H9 (cell line): Measurements from ENCODE around the gene MTG1. TPM values are rescaled to one million over a fixed set of nuclear protein-coding genes. Genes with fewer than 3 reads are reported as not detected.

Experiments
- DNase-seq: peaks from one replicate; pipeline ENCODE4 v3.0.0-alpha.2; 2017
- H2AFZ ChIP-seq: one replicate; pipeline ENCODE4 v1.6.1; 2013; ENCODE audit warnings: mild to moderate bottlenecking, low read length, control low read depth, moderate library complexity
- H2AK5ac ChIP-seq: 2 replicates; pipeline ENCODE4 v1.6.1; 2013; ENCODE audit warnings: low read length, control low read depth, mixed read lengths; ENCODE audit not compliant: insufficient read length
- H2BK120ac ChIP-seq: one replicate; pipeline ENCODE4 v1.6.1; 2013; ENCODE audit warnings: low read depth, mild to moderate bottlenecking, low read length, control low read depth, inconsistent platforms; ENCODE audit not compliant: poor library complexity, severe bottlenecking
- H2BK12ac ChIP-seq: 2 replicates; pipeline ENCODE4 v1.6.1; 2013; ENCODE audit warnings: low read length, control low read depth, mixed read lengths, low read depth; ENCODE audit not compliant: insufficient read length
- H2BK15ac ChIP-seq: 2 replicates; pipeline ENCODE4 v1.6.1; 2013; ENCODE audit warnings: low read depth, low read length, control low read depth
- H2BK20ac ChIP-seq: one replicate; pipeline ENCODE4 v1.6.1; 2013; ENCODE audit warnings: low read depth, mild to moderate bottlenecking, low read length, control low read depth, inconsistent platforms; ENCODE audit not compliant: poor library complexity, severe bottlenecking
- H2BK5ac ChIP-seq: 2 replicates; pipeline ENCODE4 v1.6.1; 2013; ENCODE audit warnings: low read length, control low read depth, mixed read lengths; ENCODE audit not compliant: insufficient read length
- H3K14ac ChIP-seq: 2 replicates; pipeline ENCODE4 v1.6.1; 2013; ENCODE audit warnings: low read length, control low read depth; ENCODE audit not compliant: insufficient read depth
- H3K18ac ChIP-seq: 2 replicates; pipeline ENCODE4 v1.6.1; 2013; ENCODE audit warnings: low read depth, mild to moderate bottlenecking, mixed read lengths, low read length, control low read depth; ENCODE audit not compliant: insufficient read length
- H3K23ac ChIP-seq: 2 replicates; pipeline ENCODE4 v1.6.1; 2013; ENCODE audit warnings: low read length, control low read depth, mixed read lengths, low read depth; ENCODE audit not compliant: insufficient read length
- H3K23me2 ChIP-seq: 2 replicates; pipeline ENCODE4 v1.6.1; 2013; ENCODE audit warnings: low read depth, mild to moderate bottlenecking, mixed read lengths, low read length, control low read depth; ENCODE audit not compliant: insufficient read length, poor library complexity, severe bottlenecking
- H3K27ac ChIP-seq: 2 replicates; pipeline ENCODE4 v1.5.1; 2013; ENCODE audit warnings: low read length, control low read depth, mixed read lengths, low read depth; ENCODE audit not compliant: insufficient read length
- H3K27me3 ChIP-seq: 2 replicates; pipeline ENCODE4 v1.6.1; 2013; ENCODE audit warnings: low read length, control low read depth, inconsistent platforms; ENCODE audit not compliant: insufficient read depth
- H3K4ac ChIP-seq: 2 replicates; pipeline ENCODE4 v1.6.1; 2013; ENCODE audit warnings: low read depth, mild to moderate bottlenecking, control low read depth, inconsistent platforms, low read length, moderate library complexity
- H3K4me1 ChIP-seq: 2 replicates; pipeline ENCODE4 v1.6.1; 2013; ENCODE audit warnings: low read length, control low read depth, inconsistent platforms; ENCODE audit not compliant: insufficient read depth
- H3K4me2 ChIP-seq: 2 replicates; pipeline ENCODE4 v1.6.1; 2013; ENCODE audit warnings: low read length, control low read depth, mixed read lengths; ENCODE audit not compliant: insufficient read length, insufficient read depth
- H3K56ac ChIP-seq: 2 replicates; pipeline ENCODE4 v1.6.1; 2013; ENCODE audit warnings: low read depth, mild to moderate bottlenecking, mixed read lengths, low read length, control low read depth; ENCODE audit not compliant: insufficient read length
- H3K79me1 ChIP-seq: 2 replicates; pipeline ENCODE4 v1.6.1; 2013; ENCODE audit warnings: low read depth, mild to moderate bottlenecking, moderate library complexity, low read length, control low read depth, inconsistent platforms; ENCODE audit not compliant: insufficient read depth, poor library complexity, severe bottlenecking
- H3K79me2 ChIP-seq: 2 replicates; pipeline ENCODE4 v1.6.1; 2013; ENCODE audit warnings: low read length, control low read depth, inconsistent platforms; ENCODE audit not compliant: insufficient read depth
- H3K9ac ChIP-seq: 2 replicates; pipeline ENCODE4 v1.6.1; 2013; ENCODE audit warnings: low read length, control low read depth, mixed read lengths; ENCODE audit not compliant: insufficient read length; ENCODE audit errors: extremely low read depth
- H3K9me3 ChIP-seq: one replicate; pipeline ENCODE4 v1.6.1; 2013; ENCODE audit warnings: low read depth, low read length, inconsistent platforms; ENCODE audit not compliant: control insufficient read depth
- H3T11ph ChIP-seq: one replicate; pipeline ENCODE4 v1.6.1; 2013; ENCODE audit warnings: mild to moderate bottlenecking, low read length, control low read depth, inconsistent platforms
- H4K20me1 ChIP-seq: one replicate; pipeline ENCODE4 v1.6.1; 2013; ENCODE audit not compliant: control insufficient read depth, insufficient read length, insufficient read depth
- H4K5ac ChIP-seq: 2 replicates; pipeline ENCODE4 v1.6.1; 2013; ENCODE audit warnings: low read depth, mild to moderate bottlenecking, mixed read lengths, low read length, control low read depth; ENCODE audit not compliant: insufficient read length
- H4K8ac ChIP-seq: replicated peaks from 2 replicates; pipeline ENCODE4 v1.6.1; 2013; ENCODE audit warnings: low read length, control low read depth, mixed read lengths, low read depth; ENCODE audit not compliant: insufficient read length
- H4K91ac ChIP-seq: 2 replicates; pipeline ENCODE4 v1.6.1; 2013; ENCODE audit warnings: low read depth, mild to moderate bottlenecking, moderate library complexity, mixed read lengths, low read length, control low read depth; ENCODE audit not compliant: insufficient read length
- H3K27ac Mint-ChIP-seq, 3 experiments: 2 replicates in 2 of 3; 3 replicates in 1 of 3; pipeline ENCODE4 v1.8.0; 2020 to 2021; ENCODE audit warnings: mixed read lengths in 3 of 3, mild to moderate bottlenecking in 1 of 3, moderate library complexity in 1 of 3
- H3K27me3 Mint-ChIP-seq: 2 replicates; pipeline ENCODE4 v1.8.0; 2021; ENCODE audit warnings: low read depth, mild to moderate bottlenecking, moderate library complexity, mixed read lengths
- H3K36me3 Mint-ChIP-seq, 3 experiments: 2 replicates in 2 of 3; 3 replicates in 1 of 3; pipeline ENCODE4 v1.8.0; 2020 to 2021; ENCODE audit warnings: low read depth in 3 of 3, mixed read lengths in 3 of 3; ENCODE audit not compliant: insufficient read depth in 1 of 3
- H3K4me1 Mint-ChIP-seq, 2 experiments: 2 replicates each; pipeline ENCODE4 v1.8.0; 2020; ENCODE audit warnings: mixed read lengths in 2 of 2
- H3K4me3 Mint-ChIP-seq, 2 experiments: 2 replicates in 1 of 2; 3 replicates in 1 of 2; pipeline ENCODE4 v1.8.0; 2020 to 2021; ENCODE audit warnings: mild to moderate bottlenecking in 2 of 2, mixed read lengths in 2 of 2, moderate library complexity in 1 of 2
- H3K9me3 Mint-ChIP-seq, 2 experiments: 2 replicates in 1 of 2; 3 replicates in 1 of 2; pipeline ENCODE4 v1.8.0; 2020; ENCODE audit warnings: mild to moderate bottlenecking in 2 of 2, mixed read lengths in 2 of 2, moderate library complexity in 1 of 2
- CTCF ChIP-seq: fragments of 200-600 bp; sonication (generic); conservative IDR thresholded peaks from 3 replicates; pipeline ENCODE4 v1.8.0; 2021; ENCODE audit warnings: antibody characterized with exemption, mild to moderate bottlenecking
- WGBS: extraction: QIAGEN DNeasy Blood & Tissue Kit; methylation state at CpG from one replicate; pipeline ENCODE4 v1.1.7; 2013; ENCODE audit warnings: missing lambda C conversion rate, low lambda C conversion rate, mixed read lengths; ENCODE audit not compliant: insufficient read length; ENCODE audit errors: extremely low coverage; 5-methylcytosine and 5-hydroxymethylcytosine counted together
- total RNA-seq: library from RNA; stranded (reverse); gene quantifications from 2 replicates; pipeline ENCODE4 v1.2.1, GENCODE V29; 2021

Gene MTG1
- total RNA-seq, 1 experiment from 2014 or later: 65.3 TPM

GRCh38 chr10:133442191-133442966, 48.4 kb downstream of the MTG1 start:
- no peak overlapping the region for H3K18ac ChIP-seq
- DNase-seq: no peak
- peaks cover 78% of the 10 kb centered on the region for H3K9me3 ChIP-seq
- Mint-ChIP-seq H3K27ac (no peak overlapping the region), H3K4me1 (no peaks in the 10 kb centered on the region), H3K4me3 (no peak overlapping the region), H3K27me3 (peaks cover 3% of the 10 kb centered on the region), H3K9me3 (peaks cover 79 to 87% of the 10 kb centered on the region in 2 experiments), H3K36me3 (peaks cover 19 to 37% (median 20%) of the 10 kb centered on the region in 3 experiments)
- no peaks in the 10 kb centered on the region for H3K4me1 ChIP-seq
- H3K23ac ChIP-seq: no peak overlapping the region
- H3K79me1 ChIP-seq: no peaks in the 10 kb centered on the region
- no peak overlapping the region for H3K9ac ChIP-seq
- no peak overlapping the region for H3K27ac ChIP-seq
- no peak overlapping the region for H4K8ac ChIP-seq
- H3K4ac ChIP-seq: no peak overlapping the region
- no peaks in the 10 kb centered on the region for H3K79me2 ChIP-seq
- no peak overlapping the region for H3K56ac ChIP-seq
- H2AFZ ChIP-seq: no peak overlapping the region
- no peak overlapping the region for H3K4me2 ChIP-seq
- no peak overlapping the region for H2BK12ac ChIP-seq
- no peak overlapping the region for H2AK5ac ChIP-seq
- H4K5ac ChIP-seq: no peak overlapping the region
- TF ChIP-seq CTCF: no peak
- no peak overlapping the region for H2BK120ac ChIP-seq
- no peaks in the 10 kb centered on the region for H4K20me1 ChIP-seq
- no peak overlapping the region for H3K14ac ChIP-seq
- H3T11ph ChIP-seq: no peak overlapping the region
- H2BK5ac ChIP-seq: no peak overlapping the region
- WGBS: no CpG with 5 or more reads among the region's 23 CpGs
- no peaks in the 10 kb centered on the region for H3K27me3 ChIP-seq
- no peak overlapping the region for H2BK20ac ChIP-seq
- no peaks in the 10 kb centered on the region for H3K23me2 ChIP-seq
- H4K91ac ChIP-seq: no peak overlapping the region
- no peak overlapping the region for H2BK15ac ChIP-seq
